ENCODE results near the gene ADCY4.
"Not testable (repeated sequence)": the region's sequence is repeated elsewhere in the genome, so short reads cannot be mapped to it uniquely, and the experiment has no call there.

Gene ADCY4

GRCh38 chr14:24354482-24354825, 19.6 kb upstream of the ADCY4 start:
- not testable (repeated sequence) for H2AFZ ChIP-seq (ENCODE audit: low read depth, low read length); H4K8ac ChIP-seq (ENCODE audit: low read length); H3K27ac ChIP-seq (ENCODE audit: low read length, poor library complexity, severe bottlenecking); H3K14ac ChIP-seq (ENCODE audit: low read length in 2 of 2); H4K91ac ChIP-seq (ENCODE audit: low read length); H3K18ac ChIP-seq (ENCODE audit: low read depth in 1 of 2, low read length in 2 of 2); H3K79me1 ChIP-seq (replicated peaks; ENCODE audit: low read length, poor library complexity, severe bottlenecking); H2AK5ac ChIP-seq (ENCODE audit: low read length, severe bottlenecking); H3K23ac ChIP-seq (ENCODE audit: low read length in 2 of 2); H2BK12ac ChIP-seq (ENCODE audit: low read length in 2 of 2); H3K4me3 ChIP-seq (ENCODE audit: insufficient read depth in 1 of 2, low read depth in 1 of 2, low read length in 2 of 2); H3K4ac ChIP-seq (ENCODE audit: low read depth in 1 of 2, low read length in 2 of 2); H2BK5ac ChIP-seq (ENCODE audit: low read depth, low read length, poor library complexity, severe bottlenecking); H3K36me3 ChIP-seq (ENCODE audit: control insufficient read depth in 1 of 2, insufficient read depth in 2 of 2, low read depth in 1 of 2, low read length in 2 of 2); H3K9me3 ChIP-seq (ENCODE audit: control insufficient read depth, low read length); H3K4me1 ChIP-seq (ENCODE audit: control insufficient read depth, insufficient read depth, low read depth, low read length); DNase-seq; H3K4me2 ChIP-seq (ENCODE audit: low read length, poor library complexity, severe bottlenecking); H2BK15ac ChIP-seq (ENCODE audit: low read depth, poor library complexity, severe bottlenecking); H2BK120ac ChIP-seq (ENCODE audit: low read depth, low read length)
- H3K9ac ChIP-seq (ENCODE audit: low read length), result peak overlapping the region; percentile 6
- WGBS, result 29% methylated on average over 1 of the region's 3 CpGs
- H3K27me3 ChIP-seq (ENCODE audit: control insufficient read depth in 1 of 2, insufficient read depth in 1 of 2, low read length in 2 of 2), result peaks cover 0 to 38% of the 10 kb centered on the region in 2 experiments

- Histone ChIP-seq H3K23ac (ENCODE audit: low read length in 2 of 2) (no peak overlapping the region), H2AFZ (ENCODE audit: low read depth, low read length) (no peak overlapping the region), H2AK5ac (ENCODE audit: low read length, severe bottlenecking) (no peak overlapping the region), H3K27me3 (ENCODE audit: control insufficient read depth in 1 of 2, insufficient read depth in 1 of 2, low read length in 2 of 2) (peaks cover 0 to 42% of the 10 kb centered on the region in 2 experiments), H3K4me2 (ENCODE audit: low read length, poor library complexity, severe bottlenecking) (no peak overlapping the region), H3K4me1 (ENCODE audit: control insufficient read depth, insufficient read depth, low read depth, low read length) (no peaks in the 10 kb centered on the region), H3K9ac (ENCODE audit: low read length) (peak overlapping the region; percentile 25), H3K18ac (ENCODE audit: low read depth in 1 of 2, low read length in 2 of 2) (peak overlapping the region; percentile 38 to 73), H3K36me3 (ENCODE audit: control insufficient read depth in 1 of 2, insufficient read depth in 2 of 2, low read depth in 1 of 2, low read length in 2 of 2) (no peaks in the 10 kb centered on the region), H2BK5ac (ENCODE audit: low read depth, low read length, poor library complexity, severe bottlenecking) (no peak overlapping the region), H2BK15ac (ENCODE audit: low read depth, poor library complexity, severe bottlenecking) (no peak overlapping the region), H2BK12ac (ENCODE audit: low read length in 2 of 2) (peak overlapping the region; percentile 20 to 72), H3K4me3 (ENCODE audit: insufficient read depth in 1 of 2, low read depth in 1 of 2, low read length in 2 of 2) (no peak overlapping the region), H3K79me1 (replicated peaks; ENCODE audit: low read length, poor library complexity, severe bottlenecking) (no peaks in the 10 kb centered on the region), H3K14ac (ENCODE audit: low read length in 2 of 2) (no peak overlapping the region), H4K8ac (ENCODE audit: low read length) (no peak overlapping the region), H2BK120ac (ENCODE audit: low read depth, low read length) (no peak overlapping the region), H3K27ac (ENCODE audit: low read length, poor library complexity, severe bottlenecking) (no peak overlapping the region), H4K91ac (ENCODE audit: low read length) (no peak overlapping the region), H3K9me3 (ENCODE audit: control insufficient read depth, low read length) (no peaks in the 10 kb centered on the region), H3K4ac (ENCODE audit: low read depth in 1 of 2, low read length in 2 of 2) (peak overlapping the region in 1 of 2 experiments; percentile 30)
- DNase-seq, result peak; percentile 87
- WGBS, result 96% methylated on average over 3 of the region's 5 CpGs
These were observed 18.9 kb upstream of the ADCY4 start for GRCh38 chr14:24353559-24354481.

- WGBS, result 44% methylated on average over 4 of the region's 4 CpGs
- Histone ChIP-seq H3K4ac (ENCODE audit: low read depth in 1 of 2, low read length in 2 of 2) (no peak overlapping the region), H3K4me3 (ENCODE audit: insufficient read depth in 1 of 2, low read depth in 1 of 2, low read length in 2 of 2) (no peak overlapping the region), H2BK120ac (ENCODE audit: low read depth, low read length) (no peak overlapping the region), H3K18ac (ENCODE audit: low read depth in 1 of 2, low read length in 2 of 2) (no peak overlapping the region), H3K27me3 (ENCODE audit: control insufficient read depth in 1 of 2, insufficient read depth in 1 of 2, low read length in 2 of 2) (peaks cover 0 to 52% of the 10 kb centered on the region in 2 experiments), H4K8ac (ENCODE audit: low read length) (peak overlapping the region; percentile 67), H3K9me3 (ENCODE audit: control insufficient read depth, low read length) (no peaks in the 10 kb centered on the region), H2AFZ (ENCODE audit: low read depth, low read length) (no peak overlapping the region), H3K14ac (ENCODE audit: low read length in 2 of 2) (no peak overlapping the region), H2BK15ac (ENCODE audit: low read depth, poor library complexity, severe bottlenecking) (no peak overlapping the region), H3K79me1 (replicated peaks; ENCODE audit: low read length, poor library complexity, severe bottlenecking) (no peaks in the 10 kb centered on the region), H3K4me2 (ENCODE audit: low read length, poor library complexity, severe bottlenecking) (no peak overlapping the region), H2BK5ac (ENCODE audit: low read depth, low read length, poor library complexity, severe bottlenecking) (no peak overlapping the region), H3K9ac (ENCODE audit: low read length) (peak overlapping the region; percentile 19), H3K23ac (ENCODE audit: low read length in 2 of 2) (no peak overlapping the region), H3K4me1 (ENCODE audit: control insufficient read depth, insufficient read depth, low read depth, low read length) (no peaks in the 10 kb centered on the region), H3K36me3 (ENCODE audit: control insufficient read depth in 1 of 2, insufficient read depth in 2 of 2, low read depth in 1 of 2, low read length in 2 of 2) (no peaks in the 10 kb centered on the region), H2BK12ac (ENCODE audit: low read length in 2 of 2) (no peak overlapping the region), H2AK5ac (ENCODE audit: low read length, severe bottlenecking) (no peak overlapping the region), H4K91ac (ENCODE audit: low read length) (no peak overlapping the region), H3K27ac (ENCODE audit: low read length, poor library complexity, severe bottlenecking) (no peak overlapping the region)
- DNase-seq, result peak; percentile 56
These were observed 16.6 kb upstream of the ADCY4 start for GRCh38 chr14:24351517-24351916.

- H2BK120ac ChIP-seq (ENCODE audit: low read depth, low read length), result no peak overlapping the region
- no peak overlapping the region for H3K18ac ChIP-seq (ENCODE audit: low read depth in 1 of 2, low read length in 2 of 2)
- no peaks in the 10 kb centered on the region for H3K9me3 ChIP-seq (ENCODE audit: control insufficient read depth, low read length)
- H3K4me1 ChIP-seq (ENCODE audit: control insufficient read depth, insufficient read depth, low read depth, low read length), result no peaks in the 10 kb centered on the region
- H4K8ac ChIP-seq (ENCODE audit: low read length), result no peak overlapping the region
- no peaks in the 10 kb centered on the region for H3K36me3 ChIP-seq (ENCODE audit: control insufficient read depth in 1 of 2, insufficient read depth in 2 of 2, low read depth in 1 of 2, low read length in 2 of 2)
- no peak overlapping the region for H2BK15ac ChIP-seq (ENCODE audit: low read depth, poor library complexity, severe bottlenecking)
- no peak overlapping the region for H3K23ac ChIP-seq (ENCODE audit: low read length in 2 of 2)
- no peak overlapping the region for H3K27ac ChIP-seq (ENCODE audit: low read length, poor library complexity, severe bottlenecking)
- H3K9ac ChIP-seq (ENCODE audit: low read length), result no peak overlapping the region
- H3K4me2 ChIP-seq (ENCODE audit: low read length, poor library complexity, severe bottlenecking), result no peak overlapping the region
- DNase-seq, result no peak
- no peak overlapping the region for H2AFZ ChIP-seq (ENCODE audit: low read depth, low read length)
- WGBS, result 63% methylated on average over 5 of the region's 5 CpGs
- no peak overlapping the region for H3K14ac ChIP-seq (ENCODE audit: low read length in 2 of 2)
- H2AK5ac ChIP-seq (ENCODE audit: low read length, severe bottlenecking), result no peak overlapping the region
- no peak overlapping the region for H4K91ac ChIP-seq (ENCODE audit: low read length)
- no peak overlapping the region for H2BK5ac ChIP-seq (ENCODE audit: low read depth, low read length, poor library complexity, severe bottlenecking)
- no peak overlapping the region for H3K4me3 ChIP-seq (ENCODE audit: insufficient read depth in 1 of 2, low read depth in 1 of 2, low read length in 2 of 2)
- no peak overlapping the region for H2BK12ac ChIP-seq (ENCODE audit: low read length in 2 of 2)
- peaks cover 0 to 61% of the 10 kb centered on the region in 2 experiments for H3K27me3 ChIP-seq (ENCODE audit: control insufficient read depth in 1 of 2, insufficient read depth in 1 of 2, low read length in 2 of 2)
- no peak overlapping the region for H3K4ac ChIP-seq (ENCODE audit: low read depth in 1 of 2, low read length in 2 of 2)
- no peaks in the 10 kb centered on the region for H3K79me1 ChIP-seq (replicated peaks; ENCODE audit: low read length, poor library complexity, severe bottlenecking)
These were observed 14.9 kb upstream of the ADCY4 start for GRCh38 chr14:24349742-24350141.

Data from mesenchymal stem cell (in vitro differentiated cells and primary cell).